ENCODE data around the gene BRD3.
"Not testable (repeated sequence)": the region's sequence is repeated elsewhere in the genome, so short reads cannot be mapped to it uniquely, and the experiment has no call there.

The BRD3 gene

GRCh38 chr9:134067904-134068743 is at the start of gene BRD3:
BRD3 (minus strand) TSS chr9:134068026; CDS start chr9:134053477, 14,549 bp downstream.
- peak; percentile 81 for DNase-seq (ENCODE audit: low spot score)

DNA sequence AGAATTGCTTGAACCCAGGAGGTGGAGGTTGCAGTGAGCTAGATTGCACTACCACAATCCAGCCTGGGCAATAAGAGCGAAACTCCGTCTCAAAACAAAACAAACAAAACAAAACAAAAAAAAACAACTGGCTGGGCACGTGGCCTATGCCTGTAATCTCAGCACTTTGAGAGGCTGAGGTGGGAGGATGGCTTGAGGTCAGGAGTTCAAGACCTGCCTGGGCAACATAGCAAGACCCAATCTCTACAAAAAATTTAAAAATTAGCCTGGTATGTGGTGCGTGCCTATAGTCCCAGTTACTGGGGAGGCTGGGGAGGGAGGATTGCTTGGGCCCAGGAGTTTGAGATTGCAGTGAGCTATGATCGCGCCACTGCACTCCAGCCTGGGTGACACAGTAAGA is 44.7 kb upstream of the BRD3 start:
- DNase-seq (ENCODE audit: low spot score), result no peak

DNA sequence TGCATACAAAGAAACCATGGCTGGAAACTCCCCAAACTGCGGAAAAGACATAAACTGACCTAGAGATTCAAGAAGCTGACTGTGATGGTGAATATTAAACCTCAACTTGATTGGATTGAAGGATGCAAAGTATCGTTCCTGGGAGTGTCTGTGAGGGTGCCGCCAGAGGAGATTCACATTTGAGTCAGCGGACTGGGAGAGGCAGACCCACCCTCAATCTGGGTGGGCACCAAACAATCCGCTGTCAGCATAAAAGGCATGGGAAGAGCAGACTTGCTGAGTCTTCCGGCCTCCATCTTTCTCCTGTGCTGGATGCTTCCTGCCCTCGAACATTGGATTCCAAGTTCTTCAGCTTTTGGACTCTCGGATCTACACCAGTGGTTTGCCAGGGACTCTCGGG is 43.2 kb upstream of the BRD3 start:
- DNase-seq (ENCODE audit: low spot score), result no peak

GRCh38 chr9:134103391-134103998 is 35.7 kb upstream of the BRD3 start:
- no peak for DNase-seq (ENCODE audit: low spot score)

- no peak for DNase-seq (ENCODE audit: low spot score)
Measured at GRCh38 chr9:134101623-134102149, 33.9 kb upstream of the BRD3 start.

- not testable (repeated sequence) for DNase-seq (ENCODE audit: low spot score)
Measured at GRCh38 chr9:134101133-134101532, 33.3 kb upstream of the BRD3 start.

DNA sequence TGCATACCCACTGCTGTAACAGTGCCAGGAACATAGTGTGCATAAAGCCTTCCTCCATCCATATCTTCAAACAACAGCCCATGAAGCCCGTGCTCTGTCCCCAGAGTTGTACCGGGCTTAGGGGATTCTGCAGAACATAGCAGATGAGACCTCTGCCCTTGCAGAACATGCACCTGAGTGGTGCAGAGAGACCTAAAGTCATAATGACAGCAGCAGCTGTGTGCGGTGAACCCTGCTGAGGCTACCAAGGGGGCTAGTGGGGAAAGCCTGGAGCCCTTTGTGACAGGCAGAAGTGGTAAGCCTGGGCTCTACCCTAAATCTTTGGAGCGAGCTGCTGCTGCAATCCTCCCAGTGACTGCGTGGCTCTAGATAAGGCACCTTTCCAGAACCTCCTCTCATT is 32.2 kb upstream of the BRD3 start:
- no peak for DNase-seq (ENCODE audit: low spot score)

GRCh38 chr9:134099123-134099761 is 31.4 kb upstream of the BRD3 start:
- peak; percentile 64 for DNase-seq (ENCODE audit: low spot score)

DNA sequence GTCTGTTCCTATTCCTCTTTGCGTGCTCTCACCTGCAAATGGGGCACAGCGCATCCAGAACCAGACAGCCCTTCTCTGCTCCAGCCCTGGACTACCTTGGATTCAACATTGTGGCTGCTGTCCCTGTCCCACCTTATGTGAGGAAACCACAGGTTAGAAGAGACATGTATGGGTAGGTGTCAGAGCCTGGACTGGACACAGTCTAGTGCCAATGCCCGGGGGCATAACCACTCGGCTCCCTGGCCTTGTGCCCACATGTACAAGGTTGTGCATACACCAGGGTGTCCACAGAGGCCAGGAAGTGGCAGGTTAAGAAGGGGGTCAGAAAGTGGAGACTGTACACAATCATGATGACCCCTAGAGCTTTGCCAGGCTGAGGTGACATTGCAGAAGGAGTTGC is 22.1 kb upstream of the BRD3 start:
- no peak for DNase-seq (ENCODE audit: low spot score)

- DNase-seq (ENCODE audit: low spot score), result no peak
Measured at GRCh38 chr9:134088063-134088725, 20.4 kb upstream of the BRD3 start.

GRCh38 chr9:134085674-134086073 is 17.8 kb upstream of the BRD3 start:
- DNase-seq (ENCODE audit: low spot score), result no peak

DNA sequence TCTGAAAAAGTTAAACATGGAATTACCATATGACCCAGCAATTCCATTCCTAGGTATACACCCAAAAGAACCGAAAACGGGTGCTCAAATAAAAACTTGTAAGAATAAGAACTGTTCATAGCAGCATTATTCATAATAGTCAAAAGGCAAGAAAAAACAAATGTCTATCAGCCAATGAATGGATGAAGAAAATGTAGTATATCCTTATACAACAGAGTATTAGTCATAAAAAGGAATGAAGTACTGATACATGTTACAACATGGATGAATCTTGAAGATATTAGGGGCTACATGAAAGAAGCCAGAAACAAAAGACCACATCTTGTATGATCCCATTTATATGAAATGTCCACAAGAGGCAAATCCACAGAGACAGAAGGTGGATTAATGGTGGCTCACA is 15.6 kb upstream of the BRD3 start:
- no peak for DNase-seq (ENCODE audit: low spot score)

- DNase-seq (ENCODE audit: low spot score), result no peak
Measured at GRCh38 chr9:134076644-134077043, 8.8 kb upstream of the BRD3 start.

- not testable (repeated sequence) for DNase-seq (ENCODE audit: low spot score)
Measured at GRCh38 chr9:134075689-134076088, 7.9 kb upstream of the BRD3 start.

GRCh38 chr9:134073500-134073899 is 5.7 kb upstream of the BRD3 start:
- no peak for DNase-seq (ENCODE audit: low spot score)

- not testable (repeated sequence) for DNase-seq (ENCODE audit: low spot score)
Measured at GRCh38 chr9:134072683-134073082, 4.9 kb upstream of the BRD3 start.

DNA sequence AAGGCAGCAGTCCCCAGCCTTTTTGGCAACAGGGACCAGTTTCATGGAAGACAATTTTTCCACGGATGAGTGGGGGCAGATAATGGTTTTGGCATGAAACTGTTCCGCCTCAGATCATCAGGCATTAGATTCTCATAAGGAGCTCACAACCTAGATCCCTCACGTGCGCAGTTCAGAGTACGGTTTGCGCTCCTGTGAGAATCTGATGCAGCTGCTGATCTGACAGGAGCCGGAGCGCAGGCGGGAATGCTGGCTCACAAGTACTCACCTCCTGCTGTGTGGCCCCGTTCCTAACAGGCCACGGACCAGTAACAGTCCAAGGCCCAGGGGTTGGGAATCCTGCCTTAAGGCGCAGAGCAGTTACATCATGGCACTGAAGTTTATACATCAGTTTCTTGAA is 3.3 kb upstream of the BRD3 start:
- DNase-seq (ENCODE audit: low spot score), result no peak

DNA sequence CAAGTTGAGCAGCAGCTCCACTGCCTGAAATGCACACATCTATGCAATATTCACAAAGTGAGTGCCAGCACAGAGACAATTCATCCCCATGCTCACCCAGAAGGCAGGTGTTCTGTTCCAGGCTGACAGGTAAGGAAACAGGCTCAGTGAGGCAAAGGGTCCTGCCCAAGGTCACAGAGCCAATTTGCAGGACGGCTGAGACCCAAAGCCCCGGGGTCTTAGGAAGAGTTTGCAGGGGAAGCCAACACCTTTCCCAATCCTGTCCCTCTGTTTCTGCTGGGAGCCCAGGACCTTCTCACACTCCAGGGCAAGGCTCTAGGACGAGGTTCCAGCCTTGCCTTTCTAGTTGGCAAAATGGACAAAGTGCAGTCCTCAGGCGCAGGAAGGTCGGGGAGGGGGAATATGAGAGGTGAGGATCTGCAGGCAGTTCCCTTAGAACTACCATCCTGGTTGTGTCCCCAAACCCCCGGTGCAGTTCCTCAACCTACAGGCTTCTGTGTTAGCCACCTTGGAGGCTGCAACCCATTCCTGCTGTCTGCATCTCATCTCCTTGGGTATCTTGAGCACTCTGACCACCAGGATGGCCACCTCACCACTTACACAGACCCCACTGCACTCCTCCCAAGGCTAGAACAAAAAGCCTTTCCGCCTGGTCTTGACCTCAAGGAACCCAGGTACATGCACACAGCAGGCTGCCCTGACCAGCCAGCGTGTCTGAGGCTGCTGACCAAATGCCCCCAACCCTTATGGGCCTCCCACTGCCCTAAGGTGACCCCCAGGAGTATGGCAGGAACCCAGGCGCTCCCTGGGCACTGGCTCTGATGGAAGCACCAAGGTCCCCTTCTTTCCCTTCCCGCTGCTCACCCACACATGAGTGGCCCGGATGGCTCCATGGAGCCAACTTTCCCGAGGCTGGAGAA is 1.9 kb upstream of the BRD3 start:
- DNase-seq (ENCODE audit: low spot score), result no peak

DNA sequence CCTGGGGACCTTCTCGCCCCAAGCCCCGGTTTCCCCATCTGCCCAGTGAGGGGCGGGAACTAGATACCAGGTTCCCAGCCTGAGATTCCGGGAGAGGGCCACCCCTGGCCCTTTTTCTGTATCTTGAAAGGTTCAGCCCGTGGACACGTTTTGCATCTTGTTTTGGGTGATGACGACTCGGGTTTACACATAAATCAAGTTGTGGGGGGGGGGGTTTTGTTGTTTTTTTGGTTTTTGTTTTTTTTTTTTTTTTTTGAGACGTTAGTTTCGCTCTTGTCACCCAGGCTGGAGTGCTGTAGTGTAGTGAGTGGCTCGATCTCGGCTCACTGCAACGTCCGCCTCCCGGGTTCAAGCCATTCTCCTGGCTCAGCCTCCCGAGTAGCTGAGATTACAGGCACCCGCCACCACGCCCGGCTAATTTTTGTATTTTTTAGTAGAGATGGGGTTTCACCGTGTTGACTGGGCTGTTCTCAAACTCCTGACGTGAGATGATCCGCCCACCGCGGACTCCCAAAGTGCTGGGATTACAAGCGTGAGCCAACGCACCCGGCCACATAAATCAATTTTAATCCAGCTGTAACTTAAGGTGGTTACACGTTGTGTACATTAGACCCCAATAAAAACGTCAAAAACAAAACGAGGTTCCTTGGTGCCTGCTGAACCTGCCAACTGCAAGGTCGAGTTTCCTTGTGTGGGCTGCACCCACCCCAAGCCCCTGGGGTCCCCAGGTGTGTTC is 1.1 kb upstream of the BRD3 start:
- no peak for DNase-seq (ENCODE audit: low spot score)

Data from activated CD4-positive, alpha-beta T cell treated with anti-CD3 and anti-CD28 coated beads, Interleukin-2, Interleukin-4, amounts not matched to agents 100 ng/mL and 50 ng/mL, durations not matched to agents 16 hours and 8 hours (primary cell).